Ovary (tissue), 9 donors: ENCODE data around the gene MKLN1. TPM values are rescaled to one million over a fixed set of nuclear protein-coding genes. Genes with fewer than 3 reads are reported as not detected.

Experiments used
- DNase-seq, 5 donors: peaks; one replicate each; pipeline ENCODE4 v3.0.0-alpha.2; 2019 to 2020
- H3K27ac ChIP-seq, 2 donors: fragments of 200-600 bp; one replicate each; pipeline versions ENCODE4 v1.5.1 to v1.8.0; 2019 to 2022
- H3K27me3 ChIP-seq: fragments of 200-600 bp; one replicate; pipeline ENCODE4 v1.8.0; 2022
- H3K36me3 ChIP-seq: fragments of 200-600 bp; sonication (generic); one replicate; pipeline ENCODE4 v1.5.1; 2019
- H3K4me1 ChIP-seq: one replicate; pipeline ENCODE4 v1.8.1; 2013; ENCODE audit warnings: mild to moderate bottlenecking, moderate library complexity; ENCODE audit not compliant: insufficient read depth
- H3K4me3 ChIP-seq: fragments of 200-600 bp; sonication (generic); one replicate; pipeline ENCODE4 v1.5.1; 2017
- H3K9me3 ChIP-seq, 2 donors: fragments of 200-600 bp in 1 of 2; sonication (generic) in 1 of 2; one replicate each; pipeline versions ENCODE4 v1.5.1 to v1.8.1; 2013 to 2019; ENCODE audit warnings: mild to moderate bottlenecking in 1 of 2, moderate library complexity in 1 of 2
- EP300 ChIP-seq: sonication (generic); formaldehyde crosslinking; IDR thresholded peaks from one replicate; pipeline ENCODE4 v1.6.1; 2017; ENCODE audit warnings: antibody characterized with exemption
- POLR2A ChIP-seq: fragments of 450-650 bp; IDR thresholded peaks from one replicate; pipeline ENCODE4 v1.6.1; 2017; ENCODE audit warnings: antibody characterized with exemption, mild to moderate bottlenecking, moderate library complexity
- WGBS, 3 donors: extraction: QIAGEN DNeasy Blood & Tissue Kit in 1 of 3; methylation state at CpG; one replicate each; pipeline versions ENCODE4 v1.1.5 to v1.1.7; 2013 to 2017; 5-methylcytosine and 5-hydroxymethylcytosine counted together
- intact Hi-C, 4 donors: fragments of 100-400 bp; cut with DNase I; formaldehyde crosslinking; loops; one replicate each; pipeline versions ENCODE4 v1.11.0 to v1.15.1; 2022 to 2023
- polyA plus RNA-seq, 2 donors: library from polyadenylated mRNA; stranded (reverse); fragments of 200-250 nt in 1 of 2; fragments of 350-450 nt in 1 of 2; fragmentation: Illumina TruSeq in 1 of 2; extraction: RNeasy Lipid Tissue Mini Kit (QIAGEN cat#74804) in 1 of 2; gene quantifications; one replicate each; pipeline ENCODE4 v1.2.3, GENCODE V29; 2013 to 2014
- total RNA-seq, 7 donors: library from RNA; depleted of rRNA in 2 of 7; stranded (reverse); fragments of >200 nt in 2 of 7; fragmentation: NEBNext Ultra II Directional in 3 of 7; extraction: Animal tissue kit (Norgen Biotek cat#: 25700) in 3 of 7; gene quantifications; one replicate each; pipeline versions ENCODE4 v1.1.0 to v1.2.4, GENCODE V29; 2016 to 2023
- TF ChIP-seq, protein P1 (sequence below), 3 donors: fragments of 450-650 bp in 2 of 3; fragments of 200-600 bp in 1 of 3; IDR thresholded peaks; one replicate each; pipeline versions ENCODE4 v1.5.1 to v1.8.0; 2016 to 2022; ENCODE audit warnings: antibody characterized with exemption in 3 of 3, mild to moderate bottlenecking in 1 of 3
- donor health status: DM: no; HTN: no; CAD: no; lungs with moderate emphysema.
- donor health status: DM: no; HTN: no; CAD: no.
- donor health status: Bipolar disorder and iron deficiency.
- donor health status: DM: yes; HTN: yes; CAD: no.
- donor health status: DM: no; HTN: no; CAD: no.
- donor health status: DM: yes; HTN: yes; CAD: no.

Gene MKLN1
- total and polyA plus RNA-seq, 9 donors = 12.7 to 87.1 (median 53.8) TPM

DNA sequence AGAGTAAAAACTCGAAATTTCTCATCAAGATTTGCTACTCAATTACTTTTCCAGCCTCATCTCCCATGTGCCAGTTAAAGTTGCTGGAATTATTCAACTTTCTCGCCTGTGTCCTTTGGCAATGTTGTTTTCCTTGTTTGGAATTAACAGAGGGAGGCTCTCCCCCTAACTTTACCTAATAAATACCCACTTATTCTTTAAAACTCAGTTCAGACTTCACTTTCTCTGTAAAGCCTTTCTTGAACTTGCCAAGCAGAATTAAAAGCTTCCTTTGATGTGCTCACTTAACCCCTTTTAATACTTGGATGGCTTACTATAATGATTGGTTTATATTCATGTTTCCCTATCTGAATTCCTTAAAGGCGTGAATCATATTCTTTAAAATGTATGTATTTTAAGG lies 104.1 kb downstream of the MKLN1 start:
- Histone ChIP-seq H3K9me3 (no peaks in the 10 kb centered on the region), H3K27ac (no peak overlapping the region), H3K4me3 (no peak overlapping the region), H3K4me1 (no peaks in the 10 kb centered on the region), H3K27me3 (no peaks in the 10 kb centered on the region), H3K36me3 (no peaks in the 10 kb centered on the region)
- TF ChIP-seq EP300 = no peak
- TF ChIP-seq, protein P1, sequence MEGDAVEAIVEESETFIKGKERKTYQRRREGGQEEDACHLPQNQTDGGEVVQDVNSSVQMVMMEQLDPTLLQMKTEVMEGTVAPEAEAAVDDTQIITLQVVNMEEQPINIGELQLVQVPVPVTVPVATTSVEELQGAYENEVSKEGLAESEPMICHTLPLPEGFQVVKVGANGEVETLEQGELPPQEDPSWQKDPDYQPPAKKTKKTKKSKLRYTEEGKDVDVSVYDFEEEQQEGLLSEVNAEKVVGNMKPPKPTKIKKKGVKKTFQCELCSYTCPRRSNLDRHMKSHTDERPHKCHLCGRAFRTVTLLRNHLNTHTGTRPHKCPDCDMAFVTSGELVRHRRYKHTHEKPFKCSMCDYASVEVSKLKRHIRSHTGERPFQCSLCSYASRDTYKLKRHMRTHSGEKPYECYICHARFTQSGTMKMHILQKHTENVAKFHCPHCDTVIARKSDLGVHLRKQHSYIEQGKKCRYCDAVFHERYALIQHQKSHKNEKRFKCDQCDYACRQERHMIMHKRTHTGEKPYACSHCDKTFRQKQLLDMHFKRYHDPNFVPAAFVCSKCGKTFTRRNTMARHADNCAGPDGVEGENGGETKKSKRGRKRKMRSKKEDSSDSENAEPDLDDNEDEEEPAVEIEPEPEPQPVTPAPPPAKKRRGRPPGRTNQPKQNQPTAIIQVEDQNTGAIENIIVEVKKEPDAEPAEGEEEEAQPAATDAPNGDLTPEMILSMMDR (IDR thresholded peaks at IDR 0.05) = no peak
- TF ChIP-seq POLR2A = no peak
- DNase-seq = no peak
- WGBS, 3 donors = 75 to 84% (median 84%) methylated on average over 3 of the region's 3 CpGs
- intact Hi-C loops = no loop called here

DNA sequence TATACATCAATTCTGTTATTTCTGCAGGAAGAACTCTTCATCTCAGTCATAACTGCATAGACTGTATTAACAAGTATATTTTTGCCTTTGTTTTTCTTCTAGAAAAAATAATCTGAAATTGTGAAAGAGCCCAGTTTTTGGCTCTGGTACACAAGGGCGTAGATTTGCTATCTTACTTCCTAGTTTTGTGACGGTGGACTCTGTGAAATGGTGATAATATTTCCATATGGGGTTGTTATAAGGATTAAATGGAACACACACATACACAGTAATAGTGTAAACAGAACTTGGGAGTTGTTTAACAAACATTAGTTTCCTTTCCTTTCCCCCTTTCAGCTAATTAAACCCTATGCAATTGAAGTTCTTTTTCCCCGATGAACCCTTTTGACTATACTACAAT lies 108.7 kb downstream of the MKLN1 start:
- intact Hi-C loops = no loop called here
- 71 to 79% (median 78%) methylated on average over 3 of the region's 3 CpGs for WGBS, 3 donors
- no peak for DNase-seq
- no peaks in the 10 kb centered on the region for H3K9me3 ChIP-seq
- H3K27ac ChIP-seq = no peak overlapping the region
- H3K27me3 ChIP-seq = no peaks in the 10 kb centered on the region
- H3K4me3 ChIP-seq = no peak overlapping the region
- no peaks in the 10 kb centered on the region for H3K4me1 ChIP-seq
- TF ChIP-seq, protein P1 (IDR thresholded peaks at IDR 0.05) = no peak
- TF ChIP-seq EP300 (no peak), POLR2A (no peak)
- H3K36me3 ChIP-seq = no peaks in the 10 kb centered on the region

GRCh38 chr7:131438969-131439368 lies 111.3 kb downstream of the MKLN1 start:
- intact Hi-C loops = no loop called here
- Histone ChIP-seq H3K9me3 (no peaks in the 10 kb centered on the region), H3K27ac (no peak overlapping the region), H3K27me3 (no peaks in the 10 kb centered on the region), H3K36me3 (no peaks in the 10 kb centered on the region), H3K4me3 (no peak overlapping the region), H3K4me1 (no peaks in the 10 kb centered on the region)
- 25 to 51% (median 51%) methylated on average over 2 of the region's 2 CpGs for WGBS, 3 donors
- no peak for DNase-seq
- TF ChIP-seq EP300 = no peak
- TF ChIP-seq, protein P1 (IDR thresholded peaks at IDR 0.05) = no peak
- no peak for TF ChIP-seq POLR2A

DNA sequence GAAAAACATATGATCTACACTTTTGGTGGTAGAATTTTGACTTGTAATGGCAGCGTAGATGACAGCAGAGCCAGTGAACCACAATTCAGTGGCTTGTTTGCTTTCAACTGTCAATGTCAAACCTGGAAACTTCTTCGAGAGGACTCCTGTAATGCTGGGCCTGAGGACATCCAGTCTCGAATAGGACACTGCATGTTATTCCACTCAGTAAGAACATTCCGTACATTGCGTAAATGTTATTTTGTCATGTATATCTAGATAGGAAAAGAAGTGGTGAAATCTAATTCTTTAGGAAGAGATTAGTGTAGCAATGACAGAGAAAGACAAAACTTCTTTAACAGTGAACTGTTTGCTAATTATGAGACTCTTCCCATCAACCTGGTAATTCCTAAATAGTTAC lies 115.8 kb downstream of the MKLN1 start:
- 94 to 97% (median 95%) methylated on average over 5 of the region's 5 CpGs for WGBS, 3 donors
- Histone ChIP-seq H3K27me3 (no peaks in the 10 kb centered on the region), H3K4me1 (no peaks in the 10 kb centered on the region), H3K27ac (no peak overlapping the region), H3K36me3 (no peaks in the 10 kb centered on the region), H3K4me3 (no peak overlapping the region), H3K9me3 (no peaks in the 10 kb centered on the region)
- no peak for DNase-seq
- TF ChIP-seq EP300 (no peak), POLR2A (no peak)
- TF ChIP-seq, protein P1 (IDR thresholded peaks at IDR 0.05) = no peak
- intact Hi-C loops = no loop called here

- no peak for DNase-seq
- no peaks in the 10 kb centered on the region for H3K36me3 ChIP-seq
- no peaks in the 10 kb centered on the region for H3K4me1 ChIP-seq
- no peaks in the 10 kb centered on the region for H3K27me3 ChIP-seq
- H3K27ac ChIP-seq = no peak overlapping the region
- H3K9me3 ChIP-seq = no peaks in the 10 kb centered on the region
- no peak overlapping the region for H3K4me3 ChIP-seq
- 84 to 93% (median 87%) methylated on average over 1 of the region's 1 CpG for WGBS, 3 donors
- intact Hi-C loops = no loop called here
- TF ChIP-seq EP300 (no peak), POLR2A (no peak)
Observed at GRCh38 chr7:131444683-131445082, 117.0 kb downstream of the MKLN1 start.
